SK-N-SH treated with all-trans-retinoic acid at 6 μM for 48 hours (cell line): ENCODE measurements around the gene SLCO3A1.

Source experiments
- ATAC-seq: fragments of 200-7000 bp; cut with Tn5 transposase; 3 replicates; pipeline ENCODE4 v1.9.1; 2020; ENCODE audit warnings: mild to moderate bottlenecking, moderate library complexity
- ARNTL ChIP-seq: fragments of 450-650 bp; formaldehyde crosslinking; IDR thresholded peaks from 2 replicates; pipeline ENCODE4 v1.5.0; 2020; ENCODE audit warnings: low read depth, mild to moderate bottlenecking, moderate library complexity, borderline replicate concordance
- CREB5 ChIP-seq: fragments of 250-450 bp; sonication (Bioruptor Pico); IDR thresholded peaks from 2 replicates; pipeline ENCODE4 v1.5.1; 2020; ENCODE audit warnings: low read depth, mild to moderate bottlenecking, moderate library complexity
- CSDC2 ChIP-seq: fragments of 250-450 bp; sonication (Bioruptor Pico); IDR thresholded peaks from 2 replicates; pipeline ENCODE4 v1.5.0; 2020; ENCODE audit warnings: mild to moderate bottlenecking, moderate library complexity
- CSRNP3 ChIP-seq: fragments of 250-450 bp; sonication (Bioruptor Pico); IDR thresholded peaks from 2 replicates; pipeline ENCODE4 v1.5.1; 2021; ENCODE audit warnings: mild to moderate bottlenecking, moderate library complexity
- ESRRG ChIP-seq: fragments of 250-450 bp; sonication (Bioruptor Pico); IDR thresholded peaks from 2 replicates; pipeline ENCODE4 v1.6.1; 2021; ENCODE audit warnings: mild to moderate bottlenecking
- GLIS3 ChIP-seq: fragments of 250-450 bp; sonication (Bioruptor Pico); IDR thresholded peaks from 2 replicates; pipeline ENCODE4 v1.5.0; 2020; ENCODE audit warnings: mild to moderate bottlenecking, moderate library complexity
- ISL1 ChIP-seq: fragments of 250-450 bp; sonication (Bioruptor Pico); IDR thresholded peaks from 2 replicates; pipeline ENCODE4 v2.1.2; 2022; ENCODE audit warnings: mild to moderate bottlenecking, moderate library complexity
- PATZ1 ChIP-seq: fragments of 250-450 bp; sonication (Bioruptor Pico); IDR thresholded peaks from 2 replicates; pipeline ENCODE4 v1.8.0; 2020; ENCODE audit warnings: mild to moderate bottlenecking, moderate library complexity, borderline replicate concordance
- POU6F1 ChIP-seq: fragments of 250-450 bp; sonication (Bioruptor Pico); IDR thresholded peaks from 2 replicates; pipeline ENCODE4 v1.8.0; 2021; ENCODE audit warnings: low read depth, mild to moderate bottlenecking, moderate library complexity, borderline replicate concordance
- PPARA ChIP-seq: fragments of 250-450 bp; sonication (Bioruptor Pico); IDR thresholded peaks from 2 replicates; pipeline ENCODE4 v1.5.0; 2020; ENCODE audit warnings: mild to moderate bottlenecking, borderline replicate concordance
- RARB ChIP-seq: fragments of 250-450 bp; sonication (Bioruptor Pico); IDR thresholded peaks from 2 replicates; pipeline ENCODE4 v1.8.0; 2021; ENCODE audit warnings: mild to moderate bottlenecking, moderate library complexity
- SNAI2 ChIP-seq: fragments of 250-450 bp; sonication (Bioruptor Pico); IDR thresholded peaks from 2 replicates; pipeline ENCODE4 v1.5.0; 2020; ENCODE audit warnings: mild to moderate bottlenecking, moderate library complexity
- TCF4 ChIP-seq: fragments of 250-450 bp; sonication (Bioruptor Pico); IDR thresholded peaks from 2 replicates; pipeline ENCODE4 v1.8.0; 2021; ENCODE audit warnings: mild to moderate bottlenecking, moderate library complexity, borderline replicate concordance
- TOX ChIP-seq: fragments of 250-450 bp; sonication (Bioruptor Pico); IDR thresholded peaks from 2 replicates; pipeline ENCODE4 v1.8.0; 2021; ENCODE audit warnings: mild to moderate bottlenecking, moderate library complexity, borderline replicate concordance
- TSHZ2 ChIP-seq: fragments of 250-450 bp; sonication (Bioruptor Pico); IDR thresholded peaks from 2 replicates; pipeline ENCODE4 v1.5.0; 2020; ENCODE audit warnings: mild to moderate bottlenecking, moderate library complexity
- ZC3H10 ChIP-seq: fragments of 250-450 bp; sonication (Bioruptor Pico); IDR thresholded peaks from 2 replicates; pipeline ENCODE4 v1.5.1; 2021; ENCODE audit warnings: mild to moderate bottlenecking, moderate library complexity
- ZFP3 ChIP-seq: fragments of 250-450 bp; sonication (Bioruptor Pico); IDR thresholded peaks from 2 replicates; pipeline ENCODE4 v1.5.0; 2020; ENCODE audit warnings: mild to moderate bottlenecking, moderate library complexity
- ZFP30 ChIP-seq: fragments of 450-650 bp; formaldehyde crosslinking; IDR thresholded peaks from 2 replicates; pipeline ENCODE4 v1.5.0; 2022; ENCODE audit warnings: mild to moderate bottlenecking, moderate library complexity
- ZNF565 ChIP-seq: fragments of 450-650 bp; formaldehyde crosslinking; conservative IDR thresholded peaks from 2 replicates; pipeline ENCODE4 v1.5.0; 2020; ENCODE audit warnings: low read depth, mild to moderate bottlenecking, moderate library complexity
- ZNF70 ChIP-seq: fragments of 450-650 bp; formaldehyde crosslinking; IDR thresholded peaks from 2 replicates; pipeline ENCODE4 v1.5.0; 2020; ENCODE audit warnings: mild to moderate bottlenecking, moderate library complexity
- ZNF8 ChIP-seq: fragments of 450-650 bp; formaldehyde crosslinking; IDR thresholded peaks from 2 replicates; pipeline ENCODE4 v1.5.0; 2020; ENCODE audit warnings: mild to moderate bottlenecking, moderate library complexity

Gene SLCO3A1

GRCh38 chr15:92149029-92149428 is 295.5 kb downstream of the SLCO3A1 start:
- TF ChIP-seq ARNTL (CRISPR knock-in tag): no peak
- TF ChIP-seq ZFP30: no peak
- TF ChIP-seq TCF4 (CRISPR knock-in tag): no peak
- TF ChIP-seq POU6F1: no peak
- no peak for TF ChIP-seq ZNF8 (CRISPR knock-in tag)
- TF ChIP-seq PPARA (CRISPR knock-in tag): no peak
- no peak for TF ChIP-seq ZNF70 (CRISPR knock-in tag)
- TF ChIP-seq ESRRG (CRISPR knock-in tag): no peak
- TF ChIP-seq ISL1 (CRISPR knock-in tag): no peak
- TF ChIP-seq RARB (CRISPR knock-in tag): no peak
- no peak for TF ChIP-seq ZNF565 (CRISPR knock-in tag)
- TF ChIP-seq PATZ1 (CRISPR knock-in tag): no peak
- no peak for TF ChIP-seq CREB5
- no peak for TF ChIP-seq GLIS3
- ATAC-seq: peak; percentile 96

- no peak; the same call in 2 of the 3 replicates for ATAC-seq
- TF ChIP-seq ZFP30: no peak
- TF ChIP-seq ESRRG (CRISPR knock-in tag): no peak
- no peak for TF ChIP-seq ZNF8 (CRISPR knock-in tag)
- TF ChIP-seq POU6F1: no peak
- no peak for TF ChIP-seq TCF4 (CRISPR knock-in tag)
- TF ChIP-seq ZNF70 (CRISPR knock-in tag): no peak
- no peak for TF ChIP-seq SNAI2 (CRISPR knock-in tag)
- no peak for TF ChIP-seq ZC3H10 (CRISPR knock-in tag)
- no peak for TF ChIP-seq RARB (CRISPR knock-in tag)
- TF ChIP-seq CREB5: no peak
- TF ChIP-seq TOX (CRISPR knock-in tag): no peak
- no peak for TF ChIP-seq ZFP3
- no peak for TF ChIP-seq PATZ1 (CRISPR knock-in tag)
- no peak for TF ChIP-seq ISL1 (CRISPR knock-in tag)
Measured at GRCh38 chr15:92149465-92149864, 296.0 kb downstream of the SLCO3A1 start.

GRCh38 chr15:92151168-92151567 is 297.7 kb downstream of the SLCO3A1 start:
- no peak for ATAC-seq
- no peak for TF ChIP-seq ZFP30
- TF ChIP-seq CSRNP3 (CRISPR knock-in tag): no peak
- TF ChIP-seq ISL1 (CRISPR knock-in tag): no peak
- TF ChIP-seq CSDC2: no peak
- TF ChIP-seq TSHZ2: no peak
- no peak for TF ChIP-seq ESRRG (CRISPR knock-in tag)
- TF ChIP-seq GLIS3: no peak
- TF ChIP-seq PPARA (CRISPR knock-in tag): no peak
- no peak for TF ChIP-seq POU6F1
